GM18868 (cell line): ENCODE results near the gene PAQR8.

Source experiments
- ATAC-seq: cut with Tn5 transposase; IDR thresholded peaks from one replicate; pipeline ENCODE4 v1.9.1; 2021; ENCODE audit warnings: mild to moderate bottlenecking, moderate library complexity; ENCODE audit not compliant: unreplicated experiment

PAQR8 gene

GRCh38 chr6:52457096-52457495 lies 95.1 kb downstream of the PAQR8 start:
- no peak for ATAC-seq
